ENCODE measurements around the gene PTGFRN. TPM values are rescaled to one million over a fixed set of nuclear protein-coding genes. Genes with fewer than 3 reads are reported as not detected.

Gene PTGFRN
- total RNA-seq, 3 donors from 2014 or later (not counting 1 experiment from before 2014, with no cell fraction given), result 0.71 to 1.4 (median 0.79) TPM

DNA sequence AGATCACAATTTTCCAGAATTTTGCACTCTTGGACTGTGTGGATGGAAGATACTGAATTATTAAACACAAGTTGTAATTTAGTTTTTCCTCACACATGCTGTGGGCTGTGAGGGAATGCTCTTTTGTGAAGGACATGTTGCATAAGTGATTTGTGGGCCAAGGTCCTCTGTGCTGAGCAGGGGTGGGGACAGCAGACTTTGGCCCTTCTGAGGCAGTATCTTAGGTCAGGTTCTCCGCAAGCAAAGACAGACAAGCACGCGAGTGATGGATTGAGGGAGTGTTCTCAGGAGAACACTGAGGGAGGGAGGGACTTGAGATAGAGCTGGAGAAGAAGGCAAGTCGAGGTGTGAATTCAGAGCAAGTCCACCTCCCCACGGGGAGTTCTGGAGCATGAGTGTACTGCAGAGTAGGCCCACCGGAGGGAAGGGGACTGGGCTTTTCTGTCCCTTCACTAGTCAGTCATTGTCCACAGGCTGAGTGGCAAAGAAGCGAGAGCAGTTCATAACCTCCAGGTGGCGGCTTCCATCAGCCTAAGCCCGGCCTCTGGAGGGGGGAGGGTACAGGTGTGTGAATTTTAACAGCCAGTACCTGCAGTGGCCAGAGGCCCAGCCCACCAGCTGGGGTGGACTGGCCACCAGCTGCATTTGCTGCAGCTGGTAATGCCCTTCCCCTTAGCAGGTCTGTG is 72.7 kb downstream of the PTGFRN start:
- Histone ChIP-seq H3K36me3 (ENCODE audit: control insufficient read depth, insufficient read depth, low read length) (no peaks in the 10 kb centered on the region), H3K27ac (ENCODE audit: low read length) (no peak overlapping the region), H3K27me3 (ENCODE audit: control insufficient read depth, insufficient read depth, low read length) (no peaks in the 10 kb centered on the region), H3K4me1 (ENCODE audit: control insufficient read depth, insufficient read depth, low read length) (peaks cover 8% of the 10 kb centered on the region), H3K4me3 (ENCODE audit: low read length) (no peak overlapping the region), H3K9me3 (ENCODE audit: control insufficient read depth, insufficient read depth, low read length) (no peaks in the 10 kb centered on the region)
- H3K4me3 Mint-ChIP-seq, result no peak overlapping the region
- H3K9me3 Mint-ChIP-seq, result no peaks in the 10 kb centered on the region
- 95% methylated on average over 9 of the region's 9 CpGs for WGBS (ENCODE audit: insufficient coverage)
- H3K27ac Mint-ChIP-seq, result no peak overlapping the region
- no peak for TF ChIP-seq CTCF (IDR thresholded peaks at IDR 0.05)
- H3K27me3 Mint-ChIP-seq (ENCODE audit: low read depth in 2 of 2), result peaks cover 8 to 15% of the 10 kb centered on the region in 2 donors
- no peak for DNase-seq
- no peak for ATAC-seq
- peaks cover 11 to 13% of the 10 kb centered on the region in 2 donors for H3K4me1 Mint-ChIP-seq
- H3K36me3 Mint-ChIP-seq, result no peaks in the 10 kb centered on the region
- intact Hi-C loops (cut with micrococcal nuclease), result no loop called here

- ATAC-seq (no peak), DNase-seq (no peak)
- WGBS (ENCODE audit: insufficient coverage), result 91% methylated on average over 5 of the region's 5 CpGs
- no peaks in the 10 kb centered on the region for H3K36me3 ChIP-seq (ENCODE audit: control insufficient read depth, insufficient read depth, low read length)
- no peak overlapping the region for H3K4me3 Mint-ChIP-seq
- no peaks in the 10 kb centered on the region for H3K27me3 ChIP-seq (ENCODE audit: control insufficient read depth, insufficient read depth, low read length)
- TF ChIP-seq CTCF (IDR thresholded peaks at IDR 0.05), result no peak
- intact Hi-C loops (cut with micrococcal nuclease), result no loop called here
- no peak overlapping the region for H3K27ac Mint-ChIP-seq
- H3K4me1 Mint-ChIP-seq, result peaks cover 12 to 15% of the 10 kb centered on the region in 2 donors
- H3K9me3 Mint-ChIP-seq, result no peaks in the 10 kb centered on the region
- H3K9me3 ChIP-seq (ENCODE audit: control insufficient read depth, insufficient read depth, low read length), result no peaks in the 10 kb centered on the region
- peaks cover 5 to 15% of the 10 kb centered on the region in 2 donors for H3K27me3 Mint-ChIP-seq (ENCODE audit: low read depth in 2 of 2)
- no peaks in the 10 kb centered on the region for H3K36me3 Mint-ChIP-seq
- H3K27ac ChIP-seq (ENCODE audit: low read length), result no peak overlapping the region
- no peak overlapping the region for H3K4me3 ChIP-seq (ENCODE audit: low read length)
- H3K4me1 ChIP-seq (ENCODE audit: control insufficient read depth, insufficient read depth, low read length), result peaks cover 8% of the 10 kb centered on the region
Observed at GRCh38 chr1:116983112-116983511, 73.4 kb downstream of the PTGFRN start.

- DNase-seq, result no peak
- no peak overlapping the region for H3K4me3 ChIP-seq (ENCODE audit: low read length)
- no peaks in the 10 kb centered on the region for H3K9me3 ChIP-seq (ENCODE audit: control insufficient read depth, insufficient read depth, low read length)
- peaks cover 8% of the 10 kb centered on the region for H3K4me1 ChIP-seq (ENCODE audit: control insufficient read depth, insufficient read depth, low read length)
- H3K4me3 Mint-ChIP-seq, result no peak overlapping the region
- no peaks in the 10 kb centered on the region for H3K9me3 Mint-ChIP-seq
- TF ChIP-seq CTCF (IDR thresholded peaks at IDR 0.05), result no peak
- no peaks in the 10 kb centered on the region for H3K27me3 ChIP-seq (ENCODE audit: control insufficient read depth, insufficient read depth, low read length)
- 85% methylated on average over 3 of the region's 4 CpGs for WGBS (ENCODE audit: insufficient coverage)
- no peak overlapping the region for H3K27ac Mint-ChIP-seq
- H3K4me1 Mint-ChIP-seq, result peaks cover 12 to 15% of the 10 kb centered on the region in 2 donors
- peaks cover 5 to 15% of the 10 kb centered on the region in 2 donors for H3K27me3 Mint-ChIP-seq (ENCODE audit: low read depth in 2 of 2)
- intact Hi-C loops (cut with micrococcal nuclease), result no loop called here
- H3K27ac ChIP-seq (ENCODE audit: low read length), result no peak overlapping the region
- ATAC-seq, result no peak
- no peaks in the 10 kb centered on the region for H3K36me3 Mint-ChIP-seq
- no peaks in the 10 kb centered on the region for H3K36me3 ChIP-seq (ENCODE audit: control insufficient read depth, insufficient read depth, low read length)
Observed at GRCh38 chr1:116983678-116984077, 74.0 kb downstream of the PTGFRN start.
